IMR-90 (cell line): Measurements from ENCODE around the gene CD2. TPM values are rescaled to one million over a fixed set of nuclear protein-coding genes. Genes with fewer than 3 reads are reported as not detected.
A peak's percentile ranks its signal among the peaks of the same experiment; 100 is the strongest.

ENCODE experiments used
- ATAC-seq: fragments of 200-7000 bp; cut with Tn5 transposase; 2 replicates; pipeline ENCODE4 v1.9.1; 2020; ENCODE audit warnings: low read depth, mild to moderate bottlenecking, moderate library complexity
- BruUV-seq: library from RNA; stranded (reverse); fragments of 400-500 nt; replicated peaks from 2 replicates; lab custom pipeline; 2021; lab: Mats Ljungman, UMichigan
- CTCF ChIA-PET: fragments of 300-600 bp; formaldehyde crosslinking; extraction: SDS; loops from one replicate; lab custom pipeline; 2021; ENCODE audit warnings: antibody characterized with exemption; lab: Yijun Ruan, JAX
- POLR2A ChIA-PET: fragments of 300-600 bp; sonication (Branson Sonifier 250); formaldehyde crosslinking; loops from one replicate; lab custom pipeline; 2022; ENCODE audit warnings: antibody characterized with exemption; ENCODE audit not compliant: unreplicated experiment; lab: Charles Lee
- DNase-seq: peaks from one replicate; pipeline ENCODE4 v3.0.0; 2013
- H2AFZ ChIP-seq: replicated peaks from 2 replicates; pipeline ENCODE3; 2013; ENCODE audit warnings: low read length, mild to moderate bottlenecking; ENCODE audit not compliant: poor library complexity
- H2AK5ac ChIP-seq: 2 replicates; pipeline ENCODE4 v1.6.1; 2013; ENCODE audit warnings: low read depth, low read length, inconsistent platforms
- H2AK9ac ChIP-seq: replicated peaks from 2 replicates; pipeline ENCODE3; 2013; ENCODE audit warnings: mild to moderate bottlenecking, low read depth, low read length, moderate library complexity; ENCODE audit not compliant: poor library complexity
- H2BK120ac ChIP-seq: 2 replicates; pipeline ENCODE4 v1.6.1; 2013; ENCODE audit warnings: low read depth, low read length, inconsistent platforms
- H2BK15ac ChIP-seq: 3 replicates; pipeline ENCODE4 v1.6.1; 2013; ENCODE audit warnings: low read depth, low read length, inconsistent platforms
- H2BK20ac ChIP-seq: 2 replicates; pipeline ENCODE4 v1.6.1; 2013; ENCODE audit warnings: low read depth, mild to moderate bottlenecking, inconsistent platforms, low read length, moderate library complexity
- H2BK5ac ChIP-seq: 2 replicates; pipeline ENCODE4 v1.6.1; 2013; ENCODE audit warnings: mild to moderate bottlenecking, low read depth, low read length, inconsistent platforms; ENCODE audit not compliant: poor library complexity, severe bottlenecking
- H3K14ac ChIP-seq: replicated peaks from 2 replicates; pipeline ENCODE4 v1.6.1; 2013; ENCODE audit warnings: low read depth, low read length, inconsistent platforms
- H3K18ac ChIP-seq: 2 replicates; pipeline ENCODE4 v1.6.1; 2013; ENCODE audit warnings: low read depth, low read length, control low read depth
- H3K23ac ChIP-seq: 2 replicates; pipeline ENCODE4 v1.6.1; 2013; ENCODE audit warnings: low read depth, low read length, inconsistent platforms
- H3K27ac ChIP-seq: 2 replicates; pipeline ENCODE4 v1.5.1; 2013; ENCODE audit warnings: mild to moderate bottlenecking, control low read depth, low read length; ENCODE audit not compliant: insufficient read depth
- H3K27me3 ChIP-seq: 2 replicates; pipeline ENCODE4 v1.6.1; 2013; ENCODE audit warnings: low read length; ENCODE audit not compliant: control insufficient read depth, insufficient read depth
- H3K36me3 ChIP-seq: 2 replicates; pipeline ENCODE4 v1.6.1; 2013; ENCODE audit warnings: low read length, mixed read lengths; ENCODE audit not compliant: control insufficient read depth, insufficient read depth
- H3K4ac ChIP-seq: 2 replicates; pipeline ENCODE4 v1.6.1; 2013; ENCODE audit warnings: low read depth, low read length, inconsistent platforms
- H3K4me1 ChIP-seq: 2 replicates; pipeline ENCODE4 v1.6.1; 2013; ENCODE audit warnings: low read length, mixed read lengths; ENCODE audit not compliant: control insufficient read depth, insufficient read depth
- H3K4me2 ChIP-seq: 2 replicates; pipeline ENCODE4 v1.6.1; 2013; ENCODE audit warnings: low read depth, mild to moderate bottlenecking, control low read depth, low read length, moderate library complexity
- H3K4me3 ChIP-seq: 2 replicates; pipeline ENCODE4 v1.5.1; 2013; ENCODE audit warnings: low read depth, mild to moderate bottlenecking, control low read depth, low read length, moderate library complexity; ENCODE audit not compliant: insufficient read depth
- H3K56ac ChIP-seq: 2 replicates; pipeline ENCODE4 v1.6.1; 2013; ENCODE audit warnings: low read length, inconsistent platforms; ENCODE audit not compliant: insufficient read depth; ENCODE audit errors: extremely low read depth
- H3K79me1 ChIP-seq, 2 experiments: 2 replicates each; pipeline ENCODE4 v1.6.1; 2013; ENCODE audit warnings: low read length in 2 of 2, inconsistent platforms in 1 of 2, low read depth in 1 of 2
- H3K9ac ChIP-seq: 2 replicates; pipeline ENCODE4 v1.6.1; 2013; ENCODE audit warnings: low read depth, low read length, control low read depth
- H3K9me1 ChIP-seq: 2 replicates; pipeline ENCODE4 v1.6.1; 2013; ENCODE audit warnings: low read length, inconsistent platforms; ENCODE audit not compliant: insufficient read depth
- H3K9me3 ChIP-seq: 2 replicates; pipeline ENCODE4 v1.6.1; 2013; ENCODE audit warnings: low read length; ENCODE audit not compliant: control insufficient read depth, insufficient read depth
- H4K20me1 ChIP-seq: 2 replicates; pipeline ENCODE4 v1.6.1; 2013; ENCODE audit warnings: low read length, inconsistent platforms; ENCODE audit not compliant: insufficient read depth
- H4K5ac ChIP-seq: 2 replicates; pipeline ENCODE4 v1.6.1; 2013; ENCODE audit warnings: mild to moderate bottlenecking, low read depth, low read length, control low read depth
- H4K8ac ChIP-seq, 2 experiments: 2 replicates each; pipeline ENCODE4 v1.6.1; 2013; ENCODE audit warnings: low read depth in 2 of 2, low read length in 2 of 2, control low read depth in 1 of 2, inconsistent platforms in 1 of 2
- H4K91ac ChIP-seq: 2 replicates; pipeline ENCODE4 v1.6.1; 2013; ENCODE audit warnings: low read depth, low read length, inconsistent platforms; ENCODE audit not compliant: insufficient read depth
- CEBPB ChIP-seq: IDR thresholded peaks from 2 replicates; pipeline ENCODE4 v1.6.1; 2012; ENCODE audit warnings: low read depth, low read length, improper control_type of control experiment
- FOS ChIP-seq: fragments of 150-350 bp; IDR thresholded peaks from 2 replicates; pipeline ENCODE4 v1.6.1; 2016; ENCODE audit warnings: low read depth, low read length
- MAFK ChIP-seq: IDR thresholded peaks from 2 replicates; pipeline ENCODE4 v1.6.1; 2012; ENCODE audit warnings: low read depth, low read length, improper control_type of control experiment
- MAZ ChIP-seq: IDR thresholded peaks from 2 replicates; pipeline ENCODE4 v1.6.1; 2012; ENCODE audit warnings: low read depth, mild to moderate bottlenecking, low read length, improper control_type of control experiment, moderate library complexity, borderline replicate concordance
- NFE2L2 ChIP-seq: fragments of 150-350 bp; IDR thresholded peaks from 2 replicates; pipeline ENCODE4 v1.6.1; 2016; ENCODE audit warnings: low read depth, mild to moderate bottlenecking, low read length
- RAD21 ChIP-seq: IDR thresholded peaks from 2 replicates; pipeline ENCODE4 v1.6.1; 2012; ENCODE audit warnings: low read length, improper control_type of control experiment
- SMC3 ChIP-seq: fragments of 150-350 bp; IDR thresholded peaks from 2 replicates; pipeline ENCODE4 v1.6.1; 2016; ENCODE audit warnings: low read depth, mild to moderate bottlenecking, antibody characterized with exemption, low read length, moderate library complexity
- WGBS, 2 experiments: methylation state at CpG; one replicate each; pipeline versions ENCODE4 v1.1.5 to v1.1.7; 2013; ENCODE audit warnings: missing lambda C conversion rate in 2 of 2; ENCODE audit not compliant: insufficient read length in 1 of 2; ENCODE audit errors: extremely low coverage in 2 of 2; 5-methylcytosine and 5-hydroxymethylcytosine counted together
- dilution Hi-C: fragments of 300-500 bp; cut with HindIII; formaldehyde crosslinking; loops from one replicate; pipeline ENCODE4 v1.14.3; 2018; ENCODE audit warnings: low sequenced_read_pairs; ENCODE audit not compliant: unreplicated experiment
- in situ Hi-C: fragments of 300-500 bp; cut with MboI; formaldehyde crosslinking; loops from 3 replicates; pipeline ENCODE4 v1.14.3; 2019; ENCODE audit warnings: low sequenced_read_pairs, inconsistent platforms, mixed read lengths
- intact Hi-C: fragments of 100-400 bp; cut with micrococcal nuclease; formaldehyde crosslinking; loops from 2 replicates; pipeline ENCODE4 v1.10.0; 2022
- polyA plus RNA-seq, 3 experiments: library from polyadenylated mRNA; depleted of rRNA; stranded (reverse); fragments of >200 nt; gene quantifications; 2 replicates each; pipeline ENCODE4 v1.2.3, GENCODE V29; 2012; ENCODE audit warnings: low replicate concordance in 1 of 3
- total RNA-seq: library from RNA; depleted of rRNA; stranded (reverse); fragments of >200 nt; gene quantifications from 2 replicates; pipeline ENCODE4 v1.2.3, GENCODE V29; 2012
- TF ChIP-seq, protein P1 (sequence below): fragments of 150-350 bp; IDR thresholded peaks from 2 replicates; pipeline ENCODE4 v1.6.1; 2016; ENCODE audit warnings: low read depth, mild to moderate bottlenecking, low read length, moderate library complexity, borderline replicate concordance
- TF ChIP-seq, protein P2 (sequence below): conservative IDR thresholded peaks from 2 replicates; pipeline ENCODE4 v1.5.1; 2012; ENCODE audit warnings: mild to moderate bottlenecking, low read depth, low read length, improper control_type of control experiment

The CD2 gene
- total and polyA plus RNA-seq, 2 of the 4 experiments (the other 2 are of a cell fraction): not detected

DNA sequence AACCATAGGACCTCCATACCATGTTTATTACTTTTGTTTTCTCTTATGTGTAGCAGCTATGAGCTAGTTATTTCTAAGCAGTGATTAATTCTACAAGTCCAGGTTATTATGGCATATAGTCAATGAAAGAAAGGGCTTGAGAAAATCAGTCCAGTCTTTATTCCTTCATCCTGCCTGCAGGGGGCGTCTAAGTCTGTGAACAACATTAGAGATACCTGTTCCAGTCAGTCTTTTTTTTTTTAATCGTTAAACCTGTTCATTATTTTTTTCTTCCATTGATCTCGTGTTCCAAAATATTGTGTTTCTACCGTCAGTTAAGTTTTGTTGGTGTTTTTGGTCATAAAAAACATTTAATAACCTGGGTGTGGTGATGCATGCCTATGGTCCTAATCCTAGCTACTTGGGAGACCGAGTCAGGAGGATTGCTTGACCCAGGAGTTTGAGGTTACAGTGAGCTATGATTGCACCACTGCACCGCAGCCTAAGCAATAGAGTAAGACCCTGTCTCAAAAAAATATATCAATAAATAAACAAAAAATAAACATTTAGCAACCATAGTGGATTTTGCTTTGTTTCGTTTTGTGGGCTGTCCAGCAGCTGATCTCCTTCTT lies 29.4 kb upstream of the CD2 start:
- in situ Hi-C loops (loop anchor here (25.0 kb wide), 1 partner anchor 562 kb away; no protein-coding TSS in a partner anchor), intact Hi-C loops (loop anchor here (1.0 to 5.0 kb wide), 2 partner anchors 330 to 557 kb away; no protein-coding TSS in a partner anchor), dilution Hi-C loops (no loop called here)
- no TSS peak for BruUV-seq
- no peaks in the 10 kb centered on the region for H3K79me1 ChIP-seq
- no peak overlapping the region for H2AK5ac ChIP-seq
- H3K4ac ChIP-seq: no peak overlapping the region
- H4K91ac ChIP-seq: no peak overlapping the region
- H3K36me3 ChIP-seq: no peaks in the 10 kb centered on the region
- ChIA-PET CTCF (interaction anchor here (0.6 to 1.3 kb wide), 6 partner anchors 24 to 380 kb away, joined by 3 to 5 read pairs (median 3); no protein-coding TSS in a partner anchor), POLR2A (no interaction called here)
- no peak overlapping the region for H2BK15ac ChIP-seq
- H4K5ac ChIP-seq: no peak overlapping the region
- no peaks in the 10 kb centered on the region for H3K9me3 ChIP-seq
- no peak overlapping the region for H4K8ac ChIP-seq
- DNase-seq (peak; percentile 52), ATAC-seq (peak; percentile 64)
- no peak overlapping the region for H2AFZ ChIP-seq
- H3K23ac ChIP-seq: no peak overlapping the region
- H3K27me3 ChIP-seq: peaks cover 1% of the 10 kb centered on the region; the same call in 1 of the 2 replicates
- H2BK120ac ChIP-seq: no peak overlapping the region
- no peak overlapping the region for H2BK20ac ChIP-seq
- H3K9me1 ChIP-seq: no peaks in the 10 kb centered on the region
- no peak overlapping the region for H2AK9ac ChIP-seq
- no peak overlapping the region for H3K27ac ChIP-seq
- no peaks in the 10 kb centered on the region for H4K20me1 ChIP-seq
- no CpG with 5 or more reads among the region's 7 CpGs for WGBS, 2 experiments
- no peak overlapping the region for H3K4me2 ChIP-seq
- H3K56ac ChIP-seq: no peak overlapping the region
- no peak overlapping the region for H3K9ac ChIP-seq
- H3K14ac ChIP-seq: no peak overlapping the region
- H2BK5ac ChIP-seq: no peak overlapping the region
- H3K4me3 ChIP-seq: no peak overlapping the region
- no peak overlapping the region for H3K18ac ChIP-seq
- TF ChIP-seq SMC3: peak; percentile 48; the same call in 1 of the 2 replicates
- peak; percentile 51 for TF ChIP-seq RAD21
- TF ChIP-seq, protein P1, sequence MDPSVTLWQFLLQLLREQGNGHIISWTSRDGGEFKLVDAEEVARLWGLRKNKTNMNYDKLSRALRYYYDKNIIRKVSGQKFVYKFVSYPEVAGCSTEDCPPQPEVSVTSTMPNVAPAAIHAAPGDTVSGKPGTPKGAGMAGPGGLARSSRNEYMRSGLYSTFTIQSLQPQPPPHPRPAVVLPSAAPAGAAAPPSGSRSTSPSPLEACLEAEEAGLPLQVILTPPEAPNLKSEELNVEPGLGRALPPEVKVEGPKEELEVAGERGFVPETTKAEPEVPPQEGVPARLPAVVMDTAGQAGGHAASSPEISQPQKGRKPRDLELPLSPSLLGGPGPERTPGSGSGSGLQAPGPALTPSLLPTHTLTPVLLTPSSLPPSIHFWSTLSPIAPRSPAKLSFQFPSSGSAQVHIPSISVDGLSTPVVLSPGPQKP: no peak
- TF ChIP-seq, protein P2, sequence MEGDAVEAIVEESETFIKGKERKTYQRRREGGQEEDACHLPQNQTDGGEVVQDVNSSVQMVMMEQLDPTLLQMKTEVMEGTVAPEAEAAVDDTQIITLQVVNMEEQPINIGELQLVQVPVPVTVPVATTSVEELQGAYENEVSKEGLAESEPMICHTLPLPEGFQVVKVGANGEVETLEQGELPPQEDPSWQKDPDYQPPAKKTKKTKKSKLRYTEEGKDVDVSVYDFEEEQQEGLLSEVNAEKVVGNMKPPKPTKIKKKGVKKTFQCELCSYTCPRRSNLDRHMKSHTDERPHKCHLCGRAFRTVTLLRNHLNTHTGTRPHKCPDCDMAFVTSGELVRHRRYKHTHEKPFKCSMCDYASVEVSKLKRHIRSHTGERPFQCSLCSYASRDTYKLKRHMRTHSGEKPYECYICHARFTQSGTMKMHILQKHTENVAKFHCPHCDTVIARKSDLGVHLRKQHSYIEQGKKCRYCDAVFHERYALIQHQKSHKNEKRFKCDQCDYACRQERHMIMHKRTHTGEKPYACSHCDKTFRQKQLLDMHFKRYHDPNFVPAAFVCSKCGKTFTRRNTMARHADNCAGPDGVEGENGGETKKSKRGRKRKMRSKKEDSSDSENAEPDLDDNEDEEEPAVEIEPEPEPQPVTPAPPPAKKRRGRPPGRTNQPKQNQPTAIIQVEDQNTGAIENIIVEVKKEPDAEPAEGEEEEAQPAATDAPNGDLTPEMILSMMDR: peak; percentile 67
- no peak for TF ChIP-seq MAFK
- TF ChIP-seq FOS: no peak
- no peak for TF ChIP-seq NFE2L2
- TF ChIP-seq CEBPB: no peak
- TF ChIP-seq MAZ: no peak
- H3K4me1 ChIP-seq: no peaks in the 10 kb centered on the region
